Left renal pelvis (tissue), 4 donors: Measurements from ENCODE around the gene S100A11. TPM values are rescaled to one million over a fixed set of nuclear protein-coding genes. Genes with fewer than 3 reads are reported as not detected.

ENCODE experiments used
- DNase-seq, 4 donors: peaks; one replicate each; pipeline ENCODE4 v3.0.0-alpha.2; 2013; ENCODE audit warnings: low read depth in 4 of 4, low spot score in 3 of 4
- polyA plus RNA-seq, 4 donors: library from polyadenylated mRNA; unstranded; fragments of 120-200 nt; gene quantifications; one replicate each; pipeline ENCODE4 v1.2.1, GENCODE V29; 2013; ENCODE audit not compliant: insufficient read length in 4 of 4

Gene S100A11
- polyA plus RNA-seq, 4 donors, result 278 to 306 (median 291) TPM

DNA sequence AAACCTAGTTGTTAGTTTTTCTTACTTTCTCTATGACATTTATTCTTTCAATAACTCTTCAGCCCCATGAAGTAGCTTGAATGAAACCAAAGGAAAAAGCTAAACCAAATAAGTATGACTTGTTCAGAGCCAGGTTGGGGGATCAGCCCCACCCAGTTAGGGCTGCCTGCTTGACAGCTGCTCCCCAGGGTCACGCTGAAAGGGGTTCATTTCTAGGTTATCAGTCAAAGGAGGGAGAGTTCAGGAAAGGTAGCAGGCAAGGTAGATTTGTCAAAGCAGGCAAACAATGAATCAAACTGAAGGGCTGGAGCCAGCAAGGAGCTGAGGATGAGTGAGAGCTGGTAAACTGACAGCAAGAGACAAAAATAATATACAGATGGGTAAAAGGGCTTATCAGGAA, 3.1 kb upstream of the S100A11 start:
- DNase-seq, result no peak

GRCh38 chr1:152039461-152039860, 2.7 kb upstream of the S100A11 start:
- DNase-seq, result no peak

DNA sequence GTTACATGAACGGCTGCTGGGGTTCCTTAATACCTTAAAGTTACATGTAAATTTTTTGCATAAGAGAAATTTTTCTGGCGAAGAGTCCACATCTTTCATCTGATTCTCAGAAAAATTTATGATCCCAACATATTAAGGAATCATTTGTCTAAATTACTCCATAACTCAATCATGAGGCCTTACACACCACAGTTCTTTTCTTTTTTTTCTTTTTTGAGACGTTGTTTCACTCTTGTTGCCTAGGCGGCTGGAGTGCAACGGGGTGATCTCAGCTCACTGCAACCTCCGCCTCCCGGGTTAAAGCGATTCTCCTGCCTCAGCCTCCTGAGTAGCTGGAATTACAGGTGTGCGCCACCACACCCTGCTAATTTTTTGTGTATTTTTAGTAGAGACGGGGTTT, 2.1 kb upstream of the S100A11 start:
- DNase-seq, result no peak

DNA sequence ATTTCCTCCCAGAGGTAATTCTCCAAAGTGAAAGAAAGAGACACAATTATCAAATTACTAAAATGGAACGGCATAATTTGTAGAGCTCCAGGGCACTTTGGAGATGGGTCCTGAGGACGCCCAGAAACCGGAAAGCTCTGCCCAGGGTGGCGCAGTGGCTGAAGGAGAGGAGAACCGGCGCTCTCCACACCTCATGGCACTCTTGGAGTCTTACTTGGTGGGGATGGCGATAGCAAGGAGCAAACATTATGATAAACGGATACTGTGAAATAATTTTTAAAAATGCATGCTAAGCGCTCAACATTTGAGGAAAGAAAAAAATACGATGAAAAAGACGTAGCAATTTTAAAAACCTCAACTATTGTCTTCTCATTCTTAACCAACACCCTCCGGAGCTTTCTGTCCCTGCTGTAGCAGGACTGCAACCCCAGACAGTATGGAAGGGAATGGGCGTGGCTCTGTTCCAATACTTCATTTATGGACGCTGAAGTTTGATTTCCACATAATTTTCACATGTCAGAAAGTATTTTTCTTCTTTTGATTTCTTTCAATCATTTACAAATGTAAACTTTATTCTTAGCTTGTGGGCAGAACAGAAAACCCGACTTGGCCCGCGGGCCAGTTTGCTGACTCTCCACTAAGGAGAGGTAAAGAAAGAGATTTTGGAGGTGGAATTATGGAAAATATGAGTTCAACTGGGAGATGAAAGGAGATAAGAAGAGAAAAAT, 1.1 kb downstream of the S100A11 start:
- no peak for DNase-seq

GRCh38 chr1:152034654-152035538, 1.9 kb downstream of the S100A11 start:
- DNase-seq, result peak in 2 of 4 donors; percentile 40 to 54

GRCh38 chr1:152034324-152034653, 2.5 kb downstream of the S100A11 start:
- DNase-seq, result no peak

GRCh38 chr1:152029929-152030211, 6.9 kb downstream of the S100A11 start:
- no peak for DNase-seq

GRCh38 chr1:152029144-152029928, 7.5 kb downstream of the S100A11 start:
- DNase-seq, result no peak

- no peak for DNase-seq
Measured at GRCh38 chr1:152026895-152027294, 9.9 kb downstream of the S100A11 start.

GRCh38 chr1:152024223-152024622, 12.6 kb downstream of the S100A11 start:
- no peak for DNase-seq

DNA sequence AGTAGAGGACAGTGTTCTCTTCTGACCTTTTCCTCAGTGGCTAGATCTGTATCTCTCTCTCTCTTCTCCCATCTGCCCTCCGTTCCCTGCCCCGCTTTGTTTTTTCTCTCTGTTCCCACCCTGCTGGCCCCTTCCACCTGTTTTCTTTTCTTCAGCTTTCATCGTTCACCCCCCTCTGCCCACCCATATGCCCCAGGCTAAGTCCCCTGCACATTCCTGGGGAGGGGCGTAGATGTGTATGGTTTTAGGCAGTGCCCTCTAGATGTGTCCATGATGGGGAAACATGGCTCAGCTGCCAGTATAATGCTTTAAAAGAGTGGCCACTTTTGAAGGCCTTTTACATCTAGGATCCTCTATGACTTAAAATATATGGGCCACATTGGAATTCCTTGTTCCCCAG, 13.6 kb downstream of the S100A11 start:
- no peak for DNase-seq

- DNase-seq, result no peak
Measured at GRCh38 chr1:152022474-152022873, 14.3 kb downstream of the S100A11 start.

DNA sequence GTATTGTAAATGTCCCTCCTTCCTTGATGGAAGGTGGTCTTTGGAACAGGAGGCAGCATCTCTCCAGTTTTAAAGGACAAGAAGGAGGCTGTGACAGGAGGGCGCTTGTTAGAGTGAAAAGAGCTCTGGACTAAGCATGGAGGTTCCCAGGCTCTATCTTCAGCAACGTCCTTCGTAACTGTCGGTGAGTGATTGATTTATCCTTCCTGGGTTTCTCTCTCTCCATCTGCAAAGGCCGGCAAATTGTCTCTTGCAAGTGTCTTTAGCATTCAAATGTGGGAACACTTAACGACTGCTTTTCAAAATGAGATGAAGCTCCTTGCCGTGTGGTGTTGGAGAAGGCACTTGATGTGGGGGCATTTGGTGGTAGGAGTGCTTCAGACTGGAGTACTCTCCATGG, 15.2 kb downstream of the S100A11 start:
- DNase-seq, result no peak

GRCh38 chr1:152020849-152021248, 16.0 kb downstream of the S100A11 start:
- no peak for DNase-seq

GRCh38 chr1:152018537-152018936, 18.3 kb downstream of the S100A11 start:
- no peak for DNase-seq

DNA sequence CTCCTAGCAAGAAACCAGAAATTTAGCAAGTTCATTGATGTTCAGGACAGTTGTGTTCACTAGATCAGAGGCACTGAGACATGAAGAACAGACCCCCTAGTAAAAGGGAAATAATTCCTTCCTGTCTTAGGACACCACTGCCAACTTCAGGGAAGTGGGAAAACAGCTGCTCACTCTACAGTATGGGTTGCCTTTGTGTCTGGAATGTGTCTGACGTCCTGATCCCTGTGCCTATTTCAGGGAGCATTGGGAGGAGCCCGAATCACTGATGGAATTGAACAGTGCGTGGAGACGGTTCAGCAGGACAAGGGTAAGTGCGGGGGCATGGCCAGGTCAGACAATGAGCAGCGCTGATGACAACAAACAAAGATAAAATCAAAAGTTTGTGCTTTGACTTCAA, 21.0 kb downstream of the S100A11 start:
- no peak for DNase-seq

DNA sequence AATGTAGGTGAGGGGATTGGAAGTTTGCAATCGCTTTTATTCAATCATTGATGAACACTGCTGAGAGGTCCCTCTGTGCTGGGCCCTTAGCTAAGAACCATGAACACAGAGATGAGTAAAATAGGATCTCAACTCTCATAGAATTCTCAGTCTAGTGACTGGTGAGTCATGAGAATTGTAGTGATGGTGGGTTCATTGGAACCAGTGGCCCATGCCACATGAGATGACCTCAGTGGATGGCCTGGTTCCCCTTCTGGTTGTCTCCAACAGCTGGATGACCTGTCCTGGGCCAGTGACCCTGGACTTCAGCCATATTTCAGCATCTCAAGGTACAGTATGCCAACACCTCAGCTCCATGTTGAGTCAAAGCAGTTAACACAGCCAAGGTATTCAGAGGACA, 21.9 kb downstream of the S100A11 start:
- DNase-seq, result no peak

GRCh38 chr1:152013664-152014237, 23.1 kb downstream of the S100A11 start:
- no peak for DNase-seq

DNA sequence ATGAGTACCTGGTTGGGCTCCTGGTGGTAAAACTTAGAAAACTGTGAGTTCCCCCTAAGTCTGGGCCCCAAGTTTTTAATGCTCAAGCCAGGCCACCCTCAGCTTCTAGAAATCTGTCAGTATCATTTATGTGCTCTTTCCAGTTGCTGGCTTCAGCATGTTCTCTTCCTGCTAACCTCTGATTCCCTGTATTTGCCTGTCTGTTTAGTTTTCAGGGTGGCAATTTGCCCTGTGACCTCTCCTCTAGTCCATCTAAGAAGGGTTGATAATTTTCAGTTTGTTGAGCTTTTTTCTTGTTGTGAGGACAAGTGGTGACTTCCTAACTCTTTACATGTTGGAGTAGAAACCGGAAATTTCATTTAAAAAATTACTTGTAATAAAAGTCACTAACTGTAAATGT, 27.1 kb downstream of the S100A11 start:
- no peak for DNase-seq

- no peak for DNase-seq
Measured at GRCh38 chr1:152007047-152007446, 29.8 kb downstream of the S100A11 start.

DNA sequence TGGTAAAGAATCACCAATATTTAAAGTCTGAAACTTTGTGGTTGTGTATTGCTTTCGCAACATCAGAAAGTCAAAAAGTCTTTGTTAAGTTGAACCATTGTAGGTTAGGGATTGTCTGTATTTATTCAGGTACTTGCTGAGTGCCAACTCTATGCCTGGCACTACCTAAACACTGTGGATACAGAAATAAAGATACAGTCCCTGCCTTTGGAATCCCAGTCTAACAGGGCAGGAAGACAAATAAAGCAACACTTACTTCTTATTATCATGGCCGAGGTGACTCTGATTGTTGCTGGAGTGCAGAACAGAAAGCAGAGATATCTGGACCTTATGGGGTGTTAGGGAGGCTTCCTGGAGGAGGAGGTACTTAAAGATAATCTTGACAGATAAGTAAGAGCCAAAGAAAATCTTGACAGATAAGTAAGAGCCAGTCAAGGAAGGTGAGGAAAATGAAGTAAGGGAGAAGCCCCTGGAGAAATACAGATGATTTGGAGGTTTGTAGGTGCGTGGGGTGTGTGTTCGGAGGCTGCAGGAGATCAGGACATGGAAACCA, 31.4 kb downstream of the S100A11 start:
- DNase-seq, result no peak
